GM12878 (cell line): ENCODE data around the gene ZNF493.

Experiments used
- BACH1 ChIP-seq: fragments of 450-650 bp; IDR thresholded peaks from 2 replicates; pipeline ENCODE4 v1.6.1; 2017; ENCODE audit warnings: mild to moderate bottlenecking, borderline replicate concordance
- BHLHE40 ChIP-seq, 2 experiments: fragments of 450-650 bp in 1 of 2; IDR thresholded peaks; 2 replicates each; pipeline ENCODE4 v1.6.1; 2011 to 2017; ENCODE audit warnings: low read depth in 2 of 2, borderline replicate concordance in 1 of 2, improper control_type of control experiment in 1 of 2, low read length in 1 of 2, mild to moderate bottlenecking in 1 of 2
- CHD4 ChIP-seq: fragments of 200-600 bp; sonication (generic); IDR thresholded peaks from 2 replicates; pipeline ENCODE4 v1.6.1; 2016; ENCODE audit warnings: mild to moderate bottlenecking
- GABPA ChIP-seq: IDR thresholded peaks from 2 replicates; pipeline ENCODE4 v1.6.1; 2014; ENCODE audit warnings: antibody characterized with exemption, low read depth, mild to moderate bottlenecking, inconsistent platforms
- JUND ChIP-seq: IDR thresholded peaks from 2 replicates; pipeline ENCODE4 v1.6.1; 2012; ENCODE audit warnings: low read depth, mild to moderate bottlenecking, low read length, improper control_type of control experiment, moderate library complexity
- MAX ChIP-seq: IDR thresholded peaks from 2 replicates; pipeline ENCODE4 v1.6.1; 2012; ENCODE audit warnings: low read depth, low read length, improper control_type of control experiment
- MLLT1 ChIP-seq: fragments of 450-650 bp; IDR thresholded peaks from 2 replicates; pipeline ENCODE4 v1.6.1; 2016; ENCODE audit warnings: mild to moderate bottlenecking
- MYC ChIP-seq: IDR thresholded peaks from 2 replicates; pipeline ENCODE4 v1.6.1; 2011; ENCODE audit warnings: mild to moderate bottlenecking, low read length, moderate library complexity, inconsistent platforms; ENCODE audit not compliant: insufficient read depth, insufficient replicate concordance, insufficient read length, severe bottlenecking
- SREBF1 ChIP-seq: IDR thresholded peaks from 2 replicates; pipeline ENCODE4 v1.6.1; 2012; ENCODE audit warnings: mild to moderate bottlenecking, low read length
- ZBTB11 ChIP-seq: fragments of 450-650 bp; formaldehyde crosslinking; IDR thresholded peaks from 2 replicates; pipeline ENCODE4 v1.5.0; 2022; ENCODE audit warnings: mild to moderate bottlenecking, missing genetic modification characterization
- ZNF274 ChIP-seq: IDR thresholded peaks from one replicate; pipeline ENCODE4 v1.8.0; 2011; ENCODE audit not compliant: insufficient read length, insufficient read depth
- TF ChIP-seq, protein P1 (sequence below), 3 experiments: IDR thresholded peaks in 2 of 3; conservative IDR thresholded peaks in 1 of 3; 2 replicates each; pipeline ENCODE4 v1.5.1; 2011; ENCODE audit warnings: low read depth in 3 of 3, low read length in 3 of 3, mild to moderate bottlenecking in 3 of 3, control low read depth in 2 of 3, moderate library complexity in 2 of 3, inconsistent platforms in 1 of 3, mixed read lengths in 1 of 3; ENCODE audit not compliant: control insufficient read depth in 2 of 3, insufficient read depth in 1 of 3; ENCODE audit errors: extremely low read depth in 1 of 3
- TF ChIP-seq, protein P2 (sequence below): fragments of 450-650 bp; IDR thresholded peaks from 2 replicates; pipeline ENCODE4 v1.6.1; 2017; ENCODE audit warnings: mild to moderate bottlenecking, moderate library complexity

DNA sequence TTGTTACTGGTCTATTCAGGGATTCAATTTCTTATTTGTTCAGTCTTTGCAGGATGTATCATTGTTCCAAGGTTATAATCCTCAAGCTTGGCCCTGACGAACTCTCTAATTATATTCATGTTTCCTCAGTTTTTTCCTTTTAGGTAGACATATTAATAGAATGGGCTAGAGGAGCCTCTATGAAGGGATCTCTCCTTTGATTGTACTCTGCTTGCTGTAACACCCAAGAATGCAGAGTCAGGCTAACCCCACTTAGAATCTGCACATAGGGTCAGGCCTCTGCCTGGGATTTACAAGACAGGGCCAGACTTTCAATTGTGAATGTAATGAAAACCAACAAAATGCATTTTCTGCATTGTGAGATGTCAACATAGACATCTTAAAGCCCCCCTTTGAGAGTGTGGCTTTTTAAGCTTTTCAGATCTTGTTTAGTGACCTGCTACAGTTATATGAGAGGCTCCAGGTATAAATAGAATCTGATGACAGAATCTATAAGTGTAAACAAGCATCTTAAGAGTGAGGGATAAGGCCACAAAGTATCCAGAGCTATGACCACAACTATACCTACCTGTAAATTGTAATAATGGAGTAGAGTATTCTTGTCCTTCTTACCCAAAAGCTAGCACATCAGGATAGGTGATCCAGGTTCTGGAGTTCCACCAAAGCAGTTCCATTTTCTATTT lies 5.5 kb downstream of the ZNF493 start:
- TF ChIP-seq MLLT1 (no peak), ZNF274 (no peak), BACH1 (no peak), MYC (no peak), JUND (no peak), SREBF1 (no peak), CHD4 (no peak), ZBTB11 (CRISPR knock-in tag) (no peak), MAX (no peak), BHLHE40 (IDR thresholded peaks at IDR 0.05; ENCODE audit: borderline replicate concordance in 1 of 2, low read depth in 2 of 2, low read length in 1 of 2) (no peak), GABPA (no peak)
- TF ChIP-seq, protein P1, sequence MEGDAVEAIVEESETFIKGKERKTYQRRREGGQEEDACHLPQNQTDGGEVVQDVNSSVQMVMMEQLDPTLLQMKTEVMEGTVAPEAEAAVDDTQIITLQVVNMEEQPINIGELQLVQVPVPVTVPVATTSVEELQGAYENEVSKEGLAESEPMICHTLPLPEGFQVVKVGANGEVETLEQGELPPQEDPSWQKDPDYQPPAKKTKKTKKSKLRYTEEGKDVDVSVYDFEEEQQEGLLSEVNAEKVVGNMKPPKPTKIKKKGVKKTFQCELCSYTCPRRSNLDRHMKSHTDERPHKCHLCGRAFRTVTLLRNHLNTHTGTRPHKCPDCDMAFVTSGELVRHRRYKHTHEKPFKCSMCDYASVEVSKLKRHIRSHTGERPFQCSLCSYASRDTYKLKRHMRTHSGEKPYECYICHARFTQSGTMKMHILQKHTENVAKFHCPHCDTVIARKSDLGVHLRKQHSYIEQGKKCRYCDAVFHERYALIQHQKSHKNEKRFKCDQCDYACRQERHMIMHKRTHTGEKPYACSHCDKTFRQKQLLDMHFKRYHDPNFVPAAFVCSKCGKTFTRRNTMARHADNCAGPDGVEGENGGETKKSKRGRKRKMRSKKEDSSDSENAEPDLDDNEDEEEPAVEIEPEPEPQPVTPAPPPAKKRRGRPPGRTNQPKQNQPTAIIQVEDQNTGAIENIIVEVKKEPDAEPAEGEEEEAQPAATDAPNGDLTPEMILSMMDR (IDR thresholded peaks at IDR 0.05 in 2 of 3, conservative IDR thresholded peaks at IDR 0.05 in 1 of 3; ENCODE audit: control insufficient read depth in 2 of 3, extremely low read depth in 1 of 3, insufficient read depth in 1 of 3, low read depth in 3 of 3, low read length in 3 of 3): no peak
- TF ChIP-seq, protein P2, sequence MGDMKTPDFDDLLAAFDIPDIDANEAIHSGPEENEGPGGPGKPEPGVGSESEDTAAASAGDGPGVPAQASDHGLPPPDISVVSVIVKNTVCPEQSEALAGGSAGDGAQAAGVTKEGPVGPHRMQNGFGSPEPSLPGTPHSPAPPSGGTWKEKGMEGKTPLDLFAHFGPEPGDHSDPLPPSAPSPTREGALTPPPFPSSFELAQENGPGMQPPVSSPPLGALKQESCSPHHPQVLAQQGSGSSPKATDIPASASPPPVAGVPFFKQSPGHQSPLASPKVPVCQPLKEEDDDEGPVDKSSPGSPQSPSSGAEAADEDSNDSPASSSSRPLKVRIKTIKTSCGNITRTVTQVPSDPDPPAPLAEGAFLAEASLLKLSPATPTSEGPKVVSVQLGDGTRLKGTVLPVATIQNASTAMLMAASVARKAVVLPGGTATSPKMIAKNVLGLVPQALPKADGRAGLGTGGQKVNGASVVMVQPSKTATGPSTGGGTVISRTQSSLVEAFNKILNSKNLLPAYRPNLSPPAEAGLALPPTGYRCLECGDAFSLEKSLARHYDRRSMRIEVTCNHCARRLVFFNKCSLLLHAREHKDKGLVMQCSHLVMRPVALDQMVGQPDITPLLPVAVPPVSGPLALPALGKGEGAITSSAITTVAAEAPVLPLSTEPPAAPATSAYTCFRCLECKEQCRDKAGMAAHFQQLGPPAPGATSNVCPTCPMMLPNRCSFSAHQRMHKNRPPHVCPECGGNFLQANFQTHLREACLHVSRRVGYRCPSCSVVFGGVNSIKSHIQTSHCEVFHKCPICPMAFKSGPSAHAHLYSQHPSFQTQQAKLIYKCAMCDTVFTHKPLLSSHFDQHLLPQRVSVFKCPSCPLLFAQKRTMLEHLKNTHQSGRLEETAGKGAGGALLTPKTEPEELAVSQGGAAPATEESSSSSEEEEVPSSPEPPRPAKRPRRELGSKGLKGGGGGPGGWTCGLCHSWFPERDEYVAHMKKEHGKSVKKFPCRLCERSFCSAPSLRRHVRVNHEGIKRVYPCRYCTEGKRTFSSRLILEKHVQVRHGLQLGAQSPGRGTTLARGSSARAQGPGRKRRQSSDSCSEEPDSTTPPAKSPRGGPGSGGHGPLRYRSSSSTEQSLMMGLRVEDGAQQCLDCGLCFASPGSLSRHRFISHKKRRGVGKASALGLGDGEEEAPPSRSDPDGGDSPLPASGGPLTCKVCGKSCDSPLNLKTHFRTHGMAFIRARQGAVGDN: no peak
